ENCODE results near the gene CISH.

DNA sequence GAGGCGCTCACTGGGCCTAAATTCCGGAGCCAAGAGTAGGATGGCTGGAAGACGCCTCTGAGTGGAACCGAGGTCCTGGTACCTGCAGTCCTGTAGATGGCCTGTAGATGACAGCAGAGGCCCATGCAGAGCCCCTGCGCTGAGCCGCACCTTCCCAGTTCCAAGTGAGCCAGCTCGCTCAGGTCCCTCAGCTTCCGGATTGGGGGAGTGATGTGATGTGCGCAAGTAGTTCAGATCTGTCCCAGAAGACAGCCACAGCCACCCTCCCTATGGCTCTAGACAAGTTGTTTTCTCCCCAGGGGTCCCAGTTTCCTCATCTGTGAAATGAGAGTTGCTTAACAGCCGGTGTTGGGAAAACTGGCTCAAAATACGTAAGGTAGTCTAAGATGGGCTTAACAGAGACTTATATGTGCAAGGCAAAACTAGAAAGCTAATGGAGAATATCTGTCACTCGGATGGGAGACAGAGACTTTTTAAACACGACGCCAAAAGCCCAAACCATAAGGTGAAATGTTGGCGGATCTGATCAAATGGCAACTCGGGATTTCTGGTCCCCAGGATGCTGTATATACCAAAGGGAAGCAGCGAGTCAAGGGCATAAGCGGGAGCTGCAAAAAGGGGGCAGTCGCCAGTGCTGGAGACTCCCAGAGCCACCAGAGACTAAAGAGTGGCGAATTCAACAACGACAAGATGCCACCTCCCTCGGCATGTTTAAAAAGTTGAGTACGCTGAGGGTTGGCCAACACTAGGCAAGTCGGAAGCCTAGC is 4.6 kb upstream of the CISH start:
- TF ChIP-seq CTCF (conservative IDR thresholded peaks at IDR 0.05), result peak; percentile 94
- TF ChIP-seq EZH2 (IDR thresholded peaks at IDR 0.05; ENCODE audit: low read depth), result no peak
